Measurements from ENCODE around the gene EWSR1.
A peak's percentile ranks its signal among the peaks of the same experiment; 100 is the strongest.
"Not testable (repeated sequence)": the region's sequence is repeated elsewhere in the genome, so short reads cannot be mapped to it uniquely, and the experiment has no call there.

Gene EWSR1, protein sequence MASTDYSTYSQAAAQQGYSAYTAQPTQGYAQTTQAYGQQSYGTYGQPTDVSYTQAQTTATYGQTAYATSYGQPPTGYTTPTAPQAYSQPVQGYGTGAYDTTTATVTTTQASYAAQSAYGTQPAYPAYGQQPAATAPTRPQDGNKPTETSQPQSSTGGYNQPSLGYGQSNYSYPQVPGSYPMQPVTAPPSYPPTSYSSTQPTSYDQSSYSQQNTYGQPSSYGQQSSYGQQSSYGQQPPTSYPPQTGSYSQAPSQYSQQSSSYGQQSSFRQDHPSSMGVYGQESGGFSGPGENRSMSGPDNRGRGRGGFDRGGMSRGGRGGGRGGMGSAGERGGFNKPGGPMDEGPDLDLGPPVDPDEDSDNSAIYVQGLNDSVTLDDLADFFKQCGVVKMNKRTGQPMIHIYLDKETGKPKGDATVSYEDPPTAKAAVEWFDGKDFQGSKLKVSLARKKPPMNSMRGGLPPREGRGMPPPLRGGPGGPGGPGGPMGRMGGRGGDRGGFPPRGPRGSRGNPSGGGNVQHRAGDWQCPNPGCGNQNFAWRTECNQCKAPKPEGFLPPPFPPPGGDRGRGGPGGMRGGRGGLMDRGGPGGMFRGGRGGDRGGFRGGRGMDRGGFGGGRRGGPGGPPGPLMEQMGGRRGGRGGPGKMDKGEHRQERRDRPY

DNA sequence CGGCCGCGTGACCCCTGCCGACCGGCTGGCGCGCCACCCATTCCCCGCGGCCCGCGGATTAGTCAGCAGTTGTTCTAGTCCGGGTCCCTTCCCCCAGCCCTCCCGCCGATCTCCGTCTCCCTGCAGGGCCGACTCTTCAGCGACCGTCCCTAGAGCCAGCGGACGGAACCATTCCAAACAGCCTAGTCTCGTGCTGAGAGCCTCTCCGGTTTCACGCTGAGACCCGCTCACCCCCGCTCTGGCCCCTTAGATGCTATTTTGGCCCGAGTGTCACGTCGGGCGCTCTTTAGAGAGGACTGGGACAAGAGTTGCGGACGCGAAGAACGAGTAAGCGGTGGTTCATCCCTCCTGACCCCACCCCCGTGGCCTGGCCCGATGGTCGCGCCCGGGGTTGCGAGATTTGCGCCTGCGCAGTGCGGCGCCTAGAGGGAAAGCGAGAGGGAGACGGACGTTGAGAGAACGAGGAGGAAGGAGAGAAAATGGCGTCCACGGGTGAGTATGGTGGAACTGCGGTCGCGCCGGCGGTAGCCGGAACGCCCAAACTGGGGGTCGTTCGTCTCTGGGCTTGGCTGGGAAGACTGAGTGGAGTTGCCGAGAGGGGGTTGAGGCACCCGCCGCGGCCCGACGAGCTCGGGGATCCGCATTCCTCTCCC is at the start of gene EWSR1, which contains the start of gene RHBDD3:
EWSR1 (plus strand) TSS at position 411 of the 653 bp plus-strand sequence; CDS start at position 480, 69 bp downstream.
RHBDD3 (minus strand) TSS at position 124 of the 653 bp plus-strand sequence. CDS start 2,355 bp downstream, outside the sequence.
- DNase-seq = peak; percentile 88

DNA sequence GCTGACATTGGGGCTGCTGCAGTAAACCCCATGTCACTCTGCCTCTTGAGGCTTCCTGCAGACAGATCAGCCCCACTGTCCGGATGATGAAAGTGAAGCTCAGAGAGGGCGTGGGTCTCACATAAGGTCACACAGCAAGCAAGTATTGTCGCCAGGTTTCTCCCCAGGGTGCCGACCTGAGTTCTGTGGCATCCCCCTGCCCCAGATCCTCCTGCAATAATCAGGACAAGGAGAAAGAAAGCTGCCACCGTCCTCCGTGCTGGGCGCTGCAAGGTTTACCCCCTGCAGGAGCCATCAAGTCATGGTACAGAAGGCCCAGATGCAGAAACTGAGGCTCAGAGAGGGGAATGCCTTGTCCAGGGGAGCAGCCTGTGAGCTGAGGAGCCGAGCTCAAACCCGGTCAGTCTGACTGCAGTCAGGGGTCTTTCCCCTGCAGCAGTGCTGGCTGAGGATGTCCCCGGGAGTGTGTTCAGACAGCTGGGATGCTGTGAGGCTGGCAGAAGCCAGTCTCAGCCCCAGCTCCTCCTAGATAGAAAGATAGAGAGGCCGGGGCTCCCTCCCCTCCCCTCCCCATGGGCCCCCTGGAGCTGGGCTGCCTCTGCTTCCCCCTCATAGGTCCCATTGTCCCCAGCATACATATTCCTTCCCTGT is 49.2 kb upstream of the EWSR1 start:
- DNase-seq = no peak

DNA sequence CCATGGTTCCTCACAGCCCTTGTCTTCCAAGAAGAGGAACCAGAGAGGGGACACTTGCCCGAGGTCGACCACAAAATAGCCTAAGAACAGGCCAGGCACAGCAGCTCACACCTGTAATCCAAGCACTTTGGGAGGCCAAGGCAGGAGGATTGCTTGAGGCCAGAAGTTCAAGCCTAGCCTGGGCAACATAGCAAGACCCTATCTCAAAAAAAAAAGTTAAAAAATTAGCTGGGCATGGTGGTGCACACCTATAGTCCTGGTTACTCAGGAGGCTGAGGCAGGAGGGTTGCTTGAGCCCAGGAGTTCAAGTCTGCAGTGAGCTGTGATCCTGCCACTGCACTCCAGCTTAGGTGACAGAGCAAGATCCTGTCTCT is 48.7 kb upstream of the EWSR1 start:
- DNase-seq = not testable (repeated sequence)

DNA sequence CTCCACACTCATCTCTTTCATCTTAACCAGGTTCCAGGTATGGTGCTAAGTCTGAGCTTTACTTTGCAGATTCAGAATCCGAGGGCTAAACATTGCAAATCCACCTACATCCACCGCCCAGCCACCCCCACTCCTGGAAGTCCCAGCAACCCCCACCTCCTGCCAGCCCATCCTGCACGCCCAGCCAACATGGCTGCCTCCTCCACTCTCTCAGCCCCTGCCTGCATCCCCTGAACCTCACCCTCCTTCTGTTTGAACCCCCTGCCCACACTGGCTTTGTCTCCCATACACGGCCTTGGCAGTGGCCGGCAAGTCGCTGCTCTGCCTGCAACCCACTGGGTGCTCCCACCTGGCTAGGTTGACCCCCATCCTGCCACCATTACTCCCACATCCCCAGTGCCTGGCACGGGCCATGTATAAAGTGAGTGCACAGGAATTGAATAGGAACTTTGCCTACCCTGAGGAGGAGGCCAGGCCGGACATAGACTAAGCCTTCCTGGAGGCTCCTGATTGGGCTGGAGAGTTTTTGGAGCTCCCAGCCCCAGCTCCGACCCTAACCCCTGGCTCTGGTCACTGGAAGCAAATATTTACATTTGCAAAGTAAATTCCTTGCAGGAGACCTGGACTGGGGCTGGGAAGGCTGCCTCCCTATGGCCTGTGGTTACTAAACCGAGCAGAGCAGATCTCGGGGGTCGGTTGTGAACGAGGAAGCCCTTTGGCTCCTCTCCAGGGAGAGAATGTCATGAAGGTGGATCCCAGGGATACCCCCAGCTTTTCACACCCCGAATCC is 48.0 kb upstream of the EWSR1 start:
- no peak for DNase-seq

DNA sequence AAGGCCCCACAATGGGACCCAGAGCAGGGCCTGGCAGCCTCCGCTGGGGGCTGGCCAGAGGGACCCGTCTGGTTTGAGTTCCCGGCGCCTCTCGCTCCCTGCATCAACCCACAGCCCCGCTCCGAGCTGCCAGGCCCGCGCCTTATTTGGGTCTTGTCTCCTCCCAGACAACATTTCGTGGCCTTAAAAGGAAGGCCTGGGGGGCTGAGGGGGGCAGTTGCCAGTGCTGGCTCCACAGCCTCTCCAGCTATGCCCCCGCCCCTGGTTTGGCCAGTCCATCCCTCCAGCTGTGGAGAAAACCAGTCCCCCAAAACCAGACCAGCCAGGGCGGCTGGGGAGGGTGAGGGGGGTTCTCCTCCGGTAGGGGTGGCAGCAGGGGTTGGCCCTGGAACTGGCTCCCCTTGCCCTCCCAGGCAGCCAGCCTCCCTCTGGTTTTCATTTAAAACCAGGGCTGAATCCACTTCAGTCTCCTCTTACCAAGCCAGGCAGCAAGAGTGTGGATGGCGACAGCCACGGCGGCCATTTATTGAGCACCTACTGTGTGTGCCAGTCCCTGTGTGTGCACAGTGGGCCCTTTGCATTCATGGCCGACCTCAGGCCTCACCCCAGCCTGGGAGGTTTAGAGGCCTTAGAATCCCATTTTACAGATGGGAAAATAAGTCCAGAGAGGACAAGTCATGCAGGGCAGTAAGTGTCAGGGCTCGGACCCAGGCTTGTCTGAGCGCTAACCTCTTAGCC is 43.8 kb upstream of the EWSR1 start:
- no peak for DNase-seq

DNA sequence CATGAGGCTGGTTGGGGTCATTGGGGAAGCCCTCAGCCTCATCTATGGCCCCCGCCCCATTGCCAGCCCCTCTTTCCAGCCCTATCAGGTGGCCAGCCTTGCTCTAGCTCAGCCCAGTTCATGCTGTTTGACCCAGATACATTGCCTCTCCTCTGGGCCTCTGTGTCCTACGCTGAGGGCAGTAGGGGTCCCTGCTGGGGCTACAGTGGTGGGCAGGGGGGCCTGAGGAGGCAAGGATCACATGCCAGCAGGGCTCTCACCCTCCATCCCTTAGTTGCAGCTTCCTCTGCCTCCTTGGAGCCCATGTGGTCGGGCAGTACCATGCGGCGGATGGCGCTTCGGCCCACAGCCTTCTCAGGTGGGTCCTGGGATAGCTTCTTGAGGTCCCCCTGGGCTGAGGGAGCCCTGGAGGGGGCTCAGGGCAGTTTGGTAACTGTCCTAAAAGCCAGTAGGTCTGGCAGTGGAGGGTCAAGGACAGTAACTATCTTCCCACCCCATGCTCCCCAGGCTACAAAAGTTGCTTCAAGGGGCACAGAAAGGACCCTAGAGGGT is 43.1 kb upstream of the EWSR1 start:
- DNase-seq = no peak

DNA sequence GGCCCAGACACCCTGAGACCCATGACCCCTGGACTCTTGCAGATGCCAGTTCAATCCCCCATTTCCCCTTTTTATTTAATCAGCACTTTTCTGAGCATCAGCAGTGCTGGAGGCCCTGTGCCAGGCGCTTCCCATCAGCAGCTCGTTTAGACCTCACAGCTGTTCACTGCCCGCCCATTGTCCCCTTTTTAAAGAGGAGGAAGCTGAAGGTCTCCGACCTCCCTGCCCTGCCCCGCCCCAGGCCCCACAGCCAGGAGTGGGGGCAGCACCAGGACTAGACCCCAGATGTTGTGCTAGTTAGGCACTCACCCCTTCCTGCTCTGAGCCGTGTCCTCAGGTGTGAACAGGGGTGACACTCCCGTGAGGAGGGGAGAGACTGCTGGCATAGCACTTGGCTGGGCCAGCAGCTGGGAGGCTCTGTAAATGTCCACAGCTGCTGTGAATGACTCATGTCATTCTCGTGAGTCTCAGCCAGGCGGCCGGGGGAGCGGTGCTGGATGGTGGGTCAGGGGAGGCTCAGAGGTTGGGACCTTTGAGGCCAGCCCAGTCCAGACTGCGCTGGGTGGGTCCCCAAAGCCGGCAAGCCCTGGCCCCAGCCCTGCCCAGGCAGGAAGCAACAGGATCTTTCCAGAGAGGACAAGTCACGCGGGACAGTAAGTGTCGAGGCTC is 42.5 kb upstream of the EWSR1 start:
- no peak for DNase-seq

DNA sequence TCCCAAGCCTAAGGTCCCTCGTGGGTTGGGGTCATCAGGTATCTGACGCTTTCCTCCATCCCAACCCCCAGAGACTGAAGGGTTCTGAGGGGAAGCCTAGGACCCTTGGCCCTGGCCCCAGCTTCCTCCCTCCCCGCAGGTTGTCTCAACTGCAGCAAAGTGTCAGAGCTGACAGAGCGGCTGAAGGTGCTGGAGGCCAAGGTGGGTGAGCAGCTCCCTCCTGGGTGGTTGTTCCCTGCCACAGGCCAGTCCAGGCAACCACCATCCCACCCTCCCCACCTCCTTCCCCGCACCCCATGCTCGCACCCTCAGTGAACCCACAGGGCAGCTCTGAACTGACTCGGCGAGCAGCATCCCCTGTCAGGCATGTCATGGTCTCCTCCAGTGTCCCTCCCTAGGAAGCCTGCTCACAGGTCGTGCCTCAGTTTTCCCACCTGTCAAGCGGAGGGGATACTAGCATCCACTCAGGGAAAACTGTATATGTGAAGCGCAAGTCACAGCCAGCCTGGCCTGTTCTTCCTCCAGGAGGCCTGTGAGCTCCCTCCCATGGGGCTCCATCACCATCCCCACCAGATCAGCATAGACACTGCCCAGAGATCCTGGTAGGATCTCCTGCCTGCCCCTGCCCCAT is 41.6 kb upstream of the EWSR1 start:
- DNase-seq = no peak

DNA sequence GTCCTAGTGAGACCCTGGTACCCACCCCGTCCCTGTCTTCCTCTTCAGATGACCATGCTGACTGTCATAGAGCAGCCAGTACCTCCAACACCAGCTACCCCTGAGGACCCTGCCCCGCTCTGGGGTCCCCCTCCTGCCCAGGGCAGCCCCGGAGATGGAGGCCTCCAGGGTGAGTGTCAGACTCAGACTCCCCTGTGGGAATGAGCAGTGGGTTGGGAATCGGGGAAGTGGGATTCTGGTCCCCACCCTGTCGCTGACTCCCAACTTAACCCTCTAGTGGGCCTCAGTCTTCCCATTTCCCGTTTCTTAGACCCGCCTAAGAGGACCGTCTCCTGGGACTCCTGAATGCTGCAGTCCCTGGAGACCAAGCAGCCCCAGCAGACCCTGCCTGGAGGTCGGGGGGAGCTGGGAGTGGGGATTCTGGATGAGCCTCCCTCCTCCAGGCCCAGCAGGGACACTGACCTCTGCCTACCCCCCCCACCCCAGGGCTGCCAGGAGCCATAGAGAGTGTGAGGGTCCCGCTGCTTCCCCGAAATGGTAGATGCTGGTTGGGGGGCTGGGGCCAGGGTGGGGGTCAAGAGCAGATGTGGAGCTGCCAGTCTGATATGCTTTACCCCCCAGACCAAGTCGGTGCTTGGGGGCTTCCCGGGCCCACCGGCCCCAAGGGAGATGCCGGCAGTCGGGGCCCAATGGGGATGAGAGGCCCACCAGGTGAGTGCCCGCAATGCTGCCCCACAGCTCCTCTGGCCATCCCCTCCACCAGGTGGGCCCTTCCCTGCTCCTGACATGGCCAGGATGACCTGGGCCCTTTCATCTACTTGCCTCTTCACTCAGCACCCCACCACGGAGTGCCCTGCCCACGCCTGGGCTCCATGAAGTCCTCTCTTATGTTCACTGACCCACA is 36.8 kb upstream of the EWSR1 start:
- no peak for DNase-seq

DNA sequence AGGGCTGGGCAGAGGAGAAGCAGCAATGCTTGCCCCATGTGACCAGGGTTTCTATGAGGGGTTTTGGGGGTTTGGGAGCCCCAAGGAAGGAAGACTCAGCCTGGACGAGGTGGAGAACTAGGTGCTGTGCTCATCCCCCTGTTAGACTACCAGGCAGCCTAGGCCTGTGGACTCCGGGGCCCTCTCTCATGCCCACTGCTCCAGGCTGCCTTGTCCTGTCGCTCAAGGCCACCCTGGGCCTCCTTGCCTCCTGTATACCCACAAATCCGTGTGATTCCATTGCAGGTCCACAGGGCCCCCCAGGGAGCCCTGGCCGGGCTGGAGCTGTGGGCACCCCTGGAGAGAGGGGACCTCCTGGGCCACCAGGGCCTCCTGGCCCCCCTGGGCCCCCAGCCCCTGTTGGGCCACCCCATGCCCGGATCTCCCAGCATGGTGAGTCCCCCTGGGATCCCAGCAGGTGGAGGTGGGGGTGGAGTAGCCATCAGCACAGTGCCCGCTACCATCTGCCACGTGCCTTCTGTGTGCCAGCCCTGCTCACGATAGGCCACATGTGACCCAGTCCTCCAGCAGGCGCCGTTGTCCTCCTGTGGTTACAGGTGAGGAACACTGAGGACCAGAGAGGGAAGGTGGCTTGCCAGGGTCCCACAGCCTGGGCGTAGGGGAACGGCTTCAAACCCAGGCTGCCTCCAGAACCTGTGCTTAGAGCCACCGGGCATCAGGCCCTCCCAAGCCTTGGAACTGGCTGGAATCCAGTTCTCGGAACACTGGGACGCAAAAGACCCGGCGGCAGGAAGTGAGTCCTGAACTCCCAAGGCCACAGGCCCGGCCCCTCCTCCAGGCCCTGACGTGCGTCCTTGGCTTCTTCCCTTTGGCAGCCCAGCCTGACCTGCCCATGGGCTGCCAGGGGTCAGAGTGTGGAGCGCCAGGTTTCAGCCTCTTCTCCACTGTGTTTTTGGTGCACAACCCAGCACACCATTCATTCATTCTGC is 35.8 kb upstream of the EWSR1 start:
- DNase-seq = no peak

DNA sequence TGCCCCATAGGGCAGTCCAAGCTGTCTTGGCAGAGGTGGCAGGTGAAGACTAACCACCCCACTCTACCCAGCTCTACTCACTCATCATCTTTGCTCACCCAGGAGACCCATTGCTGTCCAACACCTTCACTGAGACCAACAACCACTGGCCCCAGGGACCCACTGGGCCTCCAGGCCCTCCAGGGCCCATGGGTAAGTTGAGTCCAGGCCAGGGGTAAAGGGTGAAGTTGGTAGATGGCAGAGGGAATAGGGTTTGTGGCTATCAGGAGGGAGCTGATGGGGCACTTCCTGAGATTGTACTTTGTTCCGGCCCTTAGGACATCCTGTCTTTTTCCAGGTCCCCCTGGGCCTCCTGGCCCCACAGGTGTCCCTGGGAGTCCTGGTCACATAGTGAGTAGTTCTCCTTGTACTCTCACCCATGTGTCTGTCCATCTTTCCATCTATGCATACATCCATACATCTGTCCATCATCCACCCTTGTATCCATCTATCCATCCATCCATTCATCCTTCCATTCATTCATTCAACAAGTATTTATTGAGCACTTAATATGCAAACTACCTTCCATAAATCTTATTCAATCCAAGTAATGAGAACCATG is 34.7 kb upstream of the EWSR1 start:
- DNase-seq = no peak

DNA sequence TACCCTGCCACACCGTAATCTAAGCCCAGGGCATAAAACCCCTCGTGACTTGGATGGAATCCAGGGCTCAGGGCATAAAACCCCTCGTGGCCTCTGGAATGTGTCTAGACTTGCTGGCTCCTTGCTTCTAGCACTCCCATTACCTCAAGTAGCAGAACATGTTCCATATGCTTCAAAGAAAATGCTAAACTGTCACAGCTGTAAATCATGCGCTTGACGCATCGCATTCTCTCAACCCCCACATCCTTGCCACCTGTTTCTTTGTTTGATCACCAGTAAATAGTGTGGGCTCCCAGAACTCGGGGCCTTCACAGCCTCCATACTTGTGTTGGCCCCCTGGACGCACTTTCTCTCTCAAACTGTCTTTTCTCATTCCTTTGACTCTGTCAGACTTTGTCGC is 27.6 kb upstream of the EWSR1 start:
- not testable (repeated sequence) for DNase-seq

DNA sequence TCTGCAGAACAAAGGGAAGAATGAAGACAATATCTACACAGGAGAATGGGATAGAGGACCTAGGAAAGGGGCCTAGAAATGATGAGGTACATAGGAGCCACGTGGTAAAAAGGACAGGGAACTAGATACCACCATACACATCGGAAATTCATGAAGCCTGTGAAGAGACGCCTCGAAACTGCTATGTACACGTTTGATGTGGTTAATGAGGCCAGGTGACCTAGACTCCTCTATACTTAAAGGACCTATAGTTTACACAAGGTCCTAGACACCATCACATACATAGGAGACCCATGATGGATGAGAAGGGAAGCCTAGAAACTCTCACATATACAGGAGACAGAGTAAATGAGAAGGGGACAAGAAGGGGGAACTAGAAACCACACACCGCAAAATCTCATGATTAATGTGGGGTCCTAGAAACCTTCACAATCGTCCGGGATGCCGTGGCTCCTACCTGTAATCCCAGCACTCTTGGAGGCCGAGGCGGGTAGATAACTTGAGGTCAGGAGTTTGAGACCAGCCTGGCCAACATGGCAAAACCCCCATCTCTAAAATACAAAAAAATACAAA is 24.1 kb upstream of the EWSR1 start:
- DNase-seq = no peak

DNA sequence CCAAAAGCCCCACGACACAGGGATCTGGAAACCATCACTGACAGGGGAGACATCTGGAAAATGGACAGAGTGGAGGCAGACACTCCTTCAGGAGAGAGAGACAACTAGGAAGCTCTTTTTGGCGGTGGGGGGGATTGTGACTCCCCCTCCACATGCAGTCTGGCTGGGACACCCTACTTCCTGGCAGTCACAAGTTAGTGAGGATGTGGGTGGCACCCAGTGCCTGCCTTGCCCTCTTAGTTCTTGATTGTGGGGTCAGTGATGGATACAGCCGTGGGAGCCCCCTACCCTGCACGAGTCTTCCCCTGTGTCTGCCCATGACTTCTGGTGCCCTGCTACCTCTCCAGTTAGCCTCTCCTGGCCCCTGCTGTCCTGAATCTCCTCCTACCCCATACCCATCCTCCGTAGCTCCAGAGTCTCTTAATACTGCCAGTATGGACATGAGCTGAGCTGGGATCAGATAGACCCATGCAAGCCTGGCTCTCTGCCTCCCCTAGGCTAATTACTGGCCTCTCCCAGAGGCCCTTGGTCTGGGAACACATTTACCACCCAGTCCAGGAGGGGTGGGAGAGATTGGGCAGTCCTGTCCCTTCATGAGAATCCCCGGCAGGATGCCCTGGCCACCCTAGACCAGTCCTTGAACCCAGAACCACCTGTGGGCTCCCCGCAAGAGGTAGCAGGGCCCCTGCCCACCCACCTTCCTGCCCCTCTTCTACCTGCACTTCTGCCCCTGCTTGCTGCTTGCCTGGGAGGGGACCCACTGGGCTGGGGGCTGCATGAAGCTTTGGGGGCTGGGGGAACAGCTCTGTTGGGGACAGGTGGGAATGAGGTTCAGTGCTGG is 23.1 kb upstream of the EWSR1 start:
- DNase-seq = no peak

DNA sequence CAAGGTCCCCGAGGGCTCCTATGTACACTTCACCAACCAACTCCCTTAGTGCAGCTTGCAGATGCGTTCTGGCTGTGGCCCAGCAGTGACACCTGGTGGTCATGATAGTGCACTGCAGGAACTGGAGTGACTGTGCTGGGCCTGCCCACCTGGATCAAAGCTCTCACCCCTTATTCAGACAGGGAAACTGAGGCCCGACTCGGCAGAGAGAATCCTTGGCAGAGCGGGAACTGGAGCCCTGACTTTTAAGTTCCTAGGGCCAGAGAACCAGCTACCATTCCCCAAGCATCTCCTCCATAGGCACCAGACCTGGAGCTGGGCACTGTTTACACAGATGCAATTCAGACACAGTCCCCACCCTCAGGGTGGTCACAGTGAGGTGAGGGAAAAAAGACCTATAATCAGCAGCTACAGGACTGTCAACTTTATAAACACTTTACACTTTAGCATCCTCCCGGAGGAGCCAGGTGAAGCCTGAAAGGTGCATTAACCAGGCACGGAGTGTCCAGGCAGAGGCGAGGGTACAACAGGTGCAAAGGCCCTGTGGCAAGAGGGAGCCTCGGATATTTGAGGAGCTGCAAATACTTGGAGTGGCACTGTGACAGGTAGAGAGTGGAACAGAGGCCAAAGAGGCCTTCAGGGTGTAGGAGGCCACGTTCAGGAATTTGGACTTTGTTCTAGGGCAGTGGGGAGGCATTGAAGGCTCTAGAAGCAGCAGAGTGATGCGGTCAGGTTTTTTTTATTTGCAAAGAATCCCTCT is 22.3 kb upstream of the EWSR1 start:
- DNase-seq = no peak

Data from cortex of kidney (tissue), 1 donor.